ENCODE data around the gene DCP1A.

DNA sequence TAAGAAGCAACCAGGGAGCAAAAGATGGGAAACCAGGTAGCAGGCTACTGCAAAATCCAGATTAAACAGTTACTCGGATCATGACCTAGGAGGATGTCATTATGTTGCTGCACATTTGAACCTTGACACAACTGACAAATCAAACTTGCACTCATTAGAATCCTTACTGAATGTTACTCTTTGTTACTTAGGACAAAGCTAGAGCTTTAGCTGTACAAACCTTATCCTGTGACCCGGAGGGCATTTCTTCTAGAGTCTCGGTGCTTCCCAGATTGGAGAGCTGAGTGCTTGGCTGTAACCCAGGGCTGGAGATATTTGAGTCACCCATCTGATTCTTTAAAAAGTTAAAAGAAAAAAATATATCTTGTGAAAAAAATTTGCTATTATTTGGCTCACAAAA is 43.4 kb downstream of the DCP1A start:
- TF ChIP-seq, protein P1, sequence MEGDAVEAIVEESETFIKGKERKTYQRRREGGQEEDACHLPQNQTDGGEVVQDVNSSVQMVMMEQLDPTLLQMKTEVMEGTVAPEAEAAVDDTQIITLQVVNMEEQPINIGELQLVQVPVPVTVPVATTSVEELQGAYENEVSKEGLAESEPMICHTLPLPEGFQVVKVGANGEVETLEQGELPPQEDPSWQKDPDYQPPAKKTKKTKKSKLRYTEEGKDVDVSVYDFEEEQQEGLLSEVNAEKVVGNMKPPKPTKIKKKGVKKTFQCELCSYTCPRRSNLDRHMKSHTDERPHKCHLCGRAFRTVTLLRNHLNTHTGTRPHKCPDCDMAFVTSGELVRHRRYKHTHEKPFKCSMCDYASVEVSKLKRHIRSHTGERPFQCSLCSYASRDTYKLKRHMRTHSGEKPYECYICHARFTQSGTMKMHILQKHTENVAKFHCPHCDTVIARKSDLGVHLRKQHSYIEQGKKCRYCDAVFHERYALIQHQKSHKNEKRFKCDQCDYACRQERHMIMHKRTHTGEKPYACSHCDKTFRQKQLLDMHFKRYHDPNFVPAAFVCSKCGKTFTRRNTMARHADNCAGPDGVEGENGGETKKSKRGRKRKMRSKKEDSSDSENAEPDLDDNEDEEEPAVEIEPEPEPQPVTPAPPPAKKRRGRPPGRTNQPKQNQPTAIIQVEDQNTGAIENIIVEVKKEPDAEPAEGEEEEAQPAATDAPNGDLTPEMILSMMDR (conservative IDR thresholded peaks at IDR 0.05) = no peak
- TF ChIP-seq EZH2 (IDR thresholded peaks at IDR 0.05; ENCODE audit: low read depth) = no peak

Measured in PC-9 (cell line).